ENCODE measurements around the gene FLOT1. TPM values are rescaled to one million over a fixed set of nuclear protein-coding genes. Genes with fewer than 3 reads are reported as not detected.

The FLOT1 gene
- total and polyA plus RNA-seq, 12 donors = 162 to 599 (median 348) TPM

- no peak for DNase-seq
- Histone ChIP-seq H3K36me3 (replicated peaks in 1 of 2) (no peaks in the 10 kb centered on the region), H3K27me3 (no peaks in the 10 kb centered on the region), H3K4me3 (no peak overlapping the region), H3K4me1 (replicated peaks in 1 of 2) (peaks cover 31 to 47% of the 10 kb centered on the region in 2 donors), H3K27ac (peak overlapping the region in 3 of 5 donors; percentile 79 to 84 (median 80)), H3K9me3 (replicated peaks in 1 of 3) (no peaks in the 10 kb centered on the region)
- intact Hi-C loops (cut with DNase I) = no loop called here
- no peak for TF ChIP-seq POLR2A (IDR thresholded peaks at IDR 0.05)
- no peak for TF ChIP-seq CTCF (IDR thresholded peaks at IDR 0.05)
- WGBS, 4 donors = 88 to 93% (median 91%) methylated on average over 10 to 11 of the region's 11 CpGs
Observed at GRCh38 chr6:30689022-30689865, 53.2 kb downstream of the FLOT1 start.

- intact Hi-C loops (cut with DNase I) = no loop called here
- DNase-seq = no peak
- H3K36me3 ChIP-seq (replicated peaks in 1 of 2) = no peaks in the 10 kb centered on the region
- H3K4me1 ChIP-seq (replicated peaks in 1 of 2) = peaks cover 37 to 54% of the 10 kb centered on the region in 2 donors
- H3K4me3 ChIP-seq = no peak overlapping the region
- no peaks in the 10 kb centered on the region for H3K9me3 ChIP-seq (replicated peaks in 1 of 3)
- 82 to 96% (median 95%) methylated on average over 7 to 9 of the region's 9 CpGs for WGBS, 4 donors
- no peaks in the 10 kb centered on the region for H3K27me3 ChIP-seq
- no peak for TF ChIP-seq POLR2A (IDR thresholded peaks at IDR 0.05)
- no peak for TF ChIP-seq CTCF (IDR thresholded peaks at IDR 0.05)
- peak overlapping the region in 2 of 5 donors; percentile 95 to 97 for H3K27ac ChIP-seq
Observed at GRCh38 chr6:30688569-30688968, 53.9 kb downstream of the FLOT1 start.

- TF ChIP-seq POLR2A (IDR thresholded peaks at IDR 0.05) = no peak
- TF ChIP-seq CTCF (IDR thresholded peaks at IDR 0.05) = peak in 1 of 6 experiments; percentile 8
- Histone ChIP-seq H3K9me3 (replicated peaks in 1 of 3) (no peaks in the 10 kb centered on the region), H3K4me3 (peak overlapping the region in 3 of 4 donors; percentile 51 to 87 (median 72)), H3K27me3 (no peaks in the 10 kb centered on the region), H3K36me3 (replicated peaks in 1 of 2) (no peaks in the 10 kb centered on the region), H3K4me1 (replicated peaks in 1 of 2) (peaks cover 43 to 61% of the 10 kb centered on the region in 2 donors), H3K27ac (peak overlapping the region; percentile 94 to 98 (median 95))
- intact Hi-C loops (cut with DNase I) = loop anchor here (2.0 kb wide), 1 partner anchor 33 kb away; the partner anchor contains the start of gene TUBB (in 2 of the 2)
- WGBS, 4 donors = 17 to 58% (median 23%) methylated on average over 7 to 22 of the region's 22 CpGs
- DNase-seq = peak in 3 of 7 donors; percentile 21 to 47 (median 32)
Observed at GRCh38 chr6:30687659-30688431, 54.6 kb downstream of the FLOT1 start.
